Measurements from ENCODE around the gene ZNF428. TPM values are rescaled to one million over a fixed set of nuclear protein-coding genes. Genes with fewer than 3 reads are reported as not detected.
A peak's percentile ranks its signal among the peaks of the same experiment; 100 is the strongest.

Gene ZNF428
- total and polyA plus RNA-seq, 2 of the 8 experiments (the other 6 are each of a cell fraction or from before 2014, with no cell fraction given): 7.8 to 16.7 TPM

DNA sequence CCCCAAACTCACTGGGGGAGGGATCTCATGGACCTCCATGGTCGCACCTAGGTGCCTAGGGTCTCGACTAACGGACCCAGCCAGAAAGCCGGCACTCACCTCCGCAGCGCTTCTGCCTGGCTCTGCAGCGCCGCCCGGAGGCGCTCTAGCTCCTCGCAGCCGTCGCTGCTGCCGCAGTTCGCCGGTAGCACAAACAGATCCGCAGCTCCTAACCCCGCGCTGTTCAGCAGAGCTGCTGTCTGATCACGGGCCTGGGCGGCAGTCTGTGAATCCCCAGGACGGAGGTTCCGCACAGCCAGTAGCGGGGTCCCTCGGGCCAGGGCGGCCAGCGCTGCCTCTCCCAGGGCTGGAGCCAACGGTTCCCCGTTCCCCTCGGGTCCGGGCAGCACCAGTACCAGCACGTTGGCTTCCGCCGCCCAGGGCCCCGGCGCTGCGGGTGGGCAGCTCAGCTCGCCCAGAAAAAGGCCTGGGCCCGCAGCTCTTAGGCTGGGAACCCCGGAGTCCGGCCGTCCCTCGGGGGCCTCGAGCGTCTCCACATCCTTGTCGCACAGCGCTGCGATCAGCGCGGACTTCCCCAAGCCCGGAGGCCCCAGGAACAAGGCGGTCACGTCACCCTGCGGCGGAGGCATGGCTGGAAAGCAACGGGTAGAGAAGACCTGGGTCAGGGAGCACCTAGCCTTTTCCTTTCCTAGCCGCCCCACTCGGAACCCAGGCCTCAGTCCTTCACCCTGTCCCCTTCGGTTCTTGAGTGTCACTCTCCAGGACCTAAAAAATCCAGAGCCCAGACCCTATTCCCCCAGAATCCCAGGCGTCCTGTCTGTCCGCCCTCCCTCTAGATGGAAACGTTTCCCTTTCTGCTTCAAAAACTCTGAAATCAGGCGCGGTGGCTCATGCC lies 24.5 kb downstream of the ZNF428 start (continued):
- peak; percentile 64 to 80; a peak in 2 of 4 replicates for TF ChIP-seq SIN3A (conservative IDR thresholded peaks at IDR 0.05 in 1 of 2, IDR thresholded peaks at IDR 0.05 in 1 of 2; ENCODE audit: low read depth in 1 of 2, low read length in 2 of 2)
- TF ChIP-seq RAD21 (IDR thresholded peaks at IDR 0.05 in 1 of 2, conservative IDR thresholded peaks at IDR 0.05 in 1 of 2; ENCODE audit: low read depth in 2 of 2, low read length in 2 of 2): peak; percentile 87 to 95
- 0 out of 3 replicates have a peak, but pooled peaks of 1 of the 2 experiments have one; percentile 3 for TF ChIP-seq EP300 (IDR thresholded peaks at IDR 0.05; ENCODE audit: borderline replicate concordance in 1 of 2, low read depth in 2 of 2, low read length in 2 of 2)
- TF ChIP-seq SAP30 (IDR thresholded peaks at IDR 0.05; ENCODE audit: insufficient read depth, insufficient replicate concordance, low read length): no peak
- TF ChIP-seq EGR1 (IDR thresholded peaks at IDR 0.05; ENCODE audit: borderline replicate concordance, low read depth, low read length): no peak
- TF ChIP-seq POLR2AphosphoS5 (IDR thresholded peaks at IDR 0.05; ENCODE audit: low read depth, low read length): no peak
- no peak for TF ChIP-seq GTF2F1 (IDR thresholded peaks at IDR 0.05; ENCODE audit: borderline replicate concordance, low read depth, low read length)
- TF ChIP-seq BRCA1 (IDR thresholded peaks at IDR 0.05; ENCODE audit: low read depth, low read length): no peak
- TF ChIP-seq, protein P1, sequence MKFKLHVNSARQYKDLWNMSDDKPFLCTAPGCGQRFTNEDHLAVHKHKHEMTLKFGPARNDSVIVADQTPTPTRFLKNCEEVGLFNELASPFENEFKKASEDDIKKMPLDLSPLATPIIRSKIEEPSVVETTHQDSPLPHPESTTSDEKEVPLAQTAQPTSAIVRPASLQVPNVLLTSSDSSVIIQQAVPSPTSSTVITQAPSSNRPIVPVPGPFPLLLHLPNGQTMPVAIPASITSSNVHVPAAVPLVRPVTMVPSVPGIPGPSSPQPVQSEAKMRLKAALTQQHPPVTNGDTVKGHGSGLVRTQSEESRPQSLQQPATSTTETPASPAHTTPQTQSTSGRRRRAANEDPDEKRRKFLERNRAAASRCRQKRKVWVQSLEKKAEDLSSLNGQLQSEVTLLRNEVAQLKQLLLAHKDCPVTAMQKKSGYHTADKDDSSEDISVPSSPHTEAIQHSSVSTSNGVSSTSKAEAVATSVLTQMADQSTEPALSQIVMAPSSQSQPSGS (IDR thresholded peaks at IDR 0.05; ENCODE audit: low read length): no peak
- TF ChIP-seq RXRA (IDR thresholded peaks at IDR 0.05; ENCODE audit: insufficient read depth, low read depth, low read length): no peak
- no peak for TF ChIP-seq HDAC2 (IDR thresholded peaks at IDR 0.05; ENCODE audit: borderline replicate concordance in 1 of 2, low read depth in 2 of 2, low read length in 2 of 2)
- TF ChIP-seq BCL11A (IDR thresholded peaks at IDR 0.05; ENCODE audit: low read depth in 2 of 2, low read length in 2 of 2): no peak
- no peak for TF ChIP-seq TEAD4 (IDR thresholded peaks at IDR 0.05; ENCODE audit: low read depth, low read length)
